ENCODE measurements around the gene IQGAP2.

Gene IQGAP2

GRCh38 chr5:76384189-76384588, 18.9 kb upstream of the IQGAP2 start:
- DNase-seq: no peak

- no peak for DNase-seq
Measured at GRCh38 chr5:76384705-76385104, 18.4 kb upstream of the IQGAP2 start.

- DNase-seq: no peak
Measured at GRCh38 chr5:76385540-76385939, 17.5 kb upstream of the IQGAP2 start.

- DNase-seq: no peak
Measured at GRCh38 chr5:76386360-76386759, 16.7 kb upstream of the IQGAP2 start.

- DNase-seq: no peak
Measured at GRCh38 chr5:76388236-76388635, 14.8 kb upstream of the IQGAP2 start.

- no peak for DNase-seq
Measured at GRCh38 chr5:76388791-76389512, 14.1 kb upstream of the IQGAP2 start.

GRCh38 chr5:76389513-76390154, 13.5 kb upstream of the IQGAP2 start:
- DNase-seq: no peak

- no peak for DNase-seq
Measured at GRCh38 chr5:76391014-76391413, 12.1 kb upstream of the IQGAP2 start.

- no peak for DNase-seq
Measured at GRCh38 chr5:76393035-76393680, 9.9 kb upstream of the IQGAP2 start.

- no peak for DNase-seq
Measured at GRCh38 chr5:76397200-76397599, 5.9 kb upstream of the IQGAP2 start.

- DNase-seq: no peak
Measured at GRCh38 chr5:76399268-76399667, 3.8 kb upstream of the IQGAP2 start.

- no peak for DNase-seq
Measured at GRCh38 chr5:76400466-76400865, 2.6 kb upstream of the IQGAP2 start.

GRCh38 chr5:76401801-76402250, 1.3 kb upstream of the IQGAP2 start:
- DNase-seq: peak; percentile 38 to 41

- DNase-seq: peak; percentile 85 to 87
Measured at GRCh38 chr5:76402251-76402885, 717 bp upstream of the IQGAP2 start.

- peak in 1 of 2 experiments; percentile 75 for DNase-seq
Measured at GRCh38 chr5:76403766-76404222, 709 bp downstream of the IQGAP2 start.

- DNase-seq: peak; percentile 80 to 83
Measured at GRCh38 chr5:76404223-76405211, 1.4 kb downstream of the IQGAP2 start.

GRCh38 chr5:76406014-76406413, 2.9 kb downstream of the IQGAP2 start:
- no peak for DNase-seq

GRCh38 chr5:76406673-76407072, 3.6 kb downstream of the IQGAP2 start:
- no peak for DNase-seq

GRCh38 chr5:76408104-76408654, 5.1 kb downstream of the IQGAP2 start:
- DNase-seq: no peak

GRCh38 chr5:76412511-76412910, 9.4 kb downstream of the IQGAP2 start:
- no peak for DNase-seq

- no peak for DNase-seq
Measured at GRCh38 chr5:76413746-76414145, 10.7 kb downstream of the IQGAP2 start.

- no peak for DNase-seq
Measured at GRCh38 chr5:76414788-76415187, 11.7 kb downstream of the IQGAP2 start.

All from activated T-cell treated with anti-CD3 and anti-CD28 coated beads, Interleukin-2, amount 50 U/mL, for 48 hours (primary cell).